DMS114 treated with DMSO at 0.1 percent for 48 hours (cell line): ENCODE data around the gene MORN1.

Experiments
- DNase-seq: peaks from one replicate; lab custom pipeline; 2025; ENCODE audit not compliant: unreplicated experiment; lab: John Stamatoyannopoulos, UW

MORN1 gene

GRCh38 chr1:2405588-2406295 is 14.4 kb upstream of the MORN1 start:
- no peak for DNase-seq

GRCh38 chr1:2404890-2405511 is 13.6 kb upstream of the MORN1 start:
- no peak for DNase-seq

- DNase-seq: no peak
These were observed 13.0 kb upstream of the MORN1 start for GRCh38 chr1:2404142-2404889.

GRCh38 chr1:2403273-2403672 is 11.9 kb upstream of the MORN1 start:
- DNase-seq: no peak

- no peak for DNase-seq
These were observed 11.1 kb upstream of the MORN1 start for GRCh38 chr1:2402420-2402819.

GRCh38 chr1:2400950-2401649 is 9.7 kb upstream of the MORN1 start:
- no peak for DNase-seq

GRCh38 chr1:2400576-2400909 is 9.2 kb upstream of the MORN1 start:
- DNase-seq: no peak

- DNase-seq: no peak
These were observed 8.7 kb upstream of the MORN1 start for GRCh38 chr1:2399890-2400575.

- no peak for DNase-seq
These were observed 7.5 kb upstream of the MORN1 start for GRCh38 chr1:2398871-2399270.

- no peak for DNase-seq
These were observed 5.8 kb upstream of the MORN1 start for GRCh38 chr1:2397007-2397679.

GRCh38 chr1:2396476-2396875 is 5.1 kb upstream of the MORN1 start:
- DNase-seq: no peak

- no peak for DNase-seq
These were observed 4.7 kb upstream of the MORN1 start for GRCh38 chr1:2396059-2396458.

GRCh38 chr1:2395245-2395644 is 3.9 kb upstream of the MORN1 start:
- DNase-seq: no peak

GRCh38 chr1:2394761-2395160 is 3.4 kb upstream of the MORN1 start:
- no peak for DNase-seq

GRCh38 chr1:2394220-2394619 is 2.9 kb upstream of the MORN1 start:
- DNase-seq: no peak

GRCh38 chr1:2393471-2393877 is 2.1 kb upstream of the MORN1 start:
- no peak for DNase-seq

GRCh38 chr1:2392686-2393085 is 1.3 kb upstream of the MORN1 start:
- DNase-seq: no peak

GRCh38 chr1:2391931-2392509 is 666 bp upstream of the MORN1 start:
- no peak for DNase-seq

GRCh38 chr1:2389644-2390043 is 1.7 kb downstream of the MORN1 start:
- DNase-seq: no peak
